GM21528 (cell line): ENCODE data around the gene NMRK1.

ENCODE experiments used
- ATAC-seq: cut with Tn5 transposase; IDR thresholded peaks from one replicate; pipeline ENCODE4 v1.9.1; 2021; ENCODE audit warnings: mild to moderate bottlenecking, moderate library complexity; ENCODE audit not compliant: unreplicated experiment, low FRiP score

Gene NMRK1

DNA sequence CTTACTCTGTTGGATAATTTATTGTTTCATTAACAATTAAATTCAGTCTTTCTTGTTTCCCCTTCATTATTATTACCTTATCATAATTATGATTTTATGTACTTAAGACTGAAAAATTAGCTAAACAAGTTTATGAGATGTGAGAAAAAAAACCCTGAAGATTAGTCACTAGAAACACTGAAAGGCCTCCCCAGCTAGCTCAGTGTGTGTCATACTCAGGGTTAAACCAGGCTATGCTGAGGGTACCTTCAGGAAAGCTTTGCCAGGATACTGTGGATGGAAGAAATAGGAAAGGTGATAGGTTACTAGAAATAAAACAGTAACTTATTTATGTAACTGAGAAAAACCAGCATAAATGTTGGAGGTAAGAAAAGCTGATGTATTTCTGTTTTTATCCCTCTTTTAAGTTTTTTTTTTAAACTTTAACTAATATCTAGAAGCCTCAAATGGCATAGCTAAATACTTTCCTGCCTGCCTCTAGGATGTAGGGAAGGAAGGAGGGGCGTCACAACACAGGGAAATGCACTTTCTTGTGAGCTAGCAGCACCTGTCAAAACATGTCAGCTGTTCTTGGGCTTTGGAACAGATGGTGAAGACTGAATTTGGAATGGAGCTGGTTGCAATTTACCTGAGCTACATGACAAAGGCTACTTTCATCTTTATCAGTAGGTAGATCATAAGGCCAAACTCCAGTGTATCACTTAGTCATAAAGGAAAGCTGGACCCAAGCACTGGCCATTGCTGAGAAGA, 24.2 kb downstream of the NMRK1 start:
- ATAC-seq, result no peak

GRCh38 chr9:75061169-75061568, 26.8 kb downstream of the NMRK1 start:
- no peak for ATAC-seq

GRCh38 chr9:75054368-75055001, 33.5 kb downstream of the NMRK1 start:
- ATAC-seq, result no peak

DNA sequence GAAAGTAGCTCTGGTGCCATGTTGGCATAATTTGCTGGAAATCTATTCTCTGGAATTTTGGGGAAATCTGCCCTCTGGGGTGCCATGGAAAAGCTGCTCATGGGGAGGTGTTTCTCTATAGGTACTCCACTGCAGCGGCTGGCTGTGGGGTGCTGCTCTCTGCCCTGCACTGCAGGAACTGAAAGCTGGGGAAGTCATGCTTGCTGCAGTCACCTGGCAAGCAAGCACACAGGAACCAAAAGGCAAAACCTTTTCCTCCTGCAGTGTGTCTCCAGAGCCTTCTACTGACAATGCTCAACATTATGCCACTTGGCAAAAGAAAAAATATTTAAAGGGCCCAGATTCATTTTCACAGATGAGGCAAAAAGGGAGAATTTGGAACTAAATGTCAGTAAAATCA, 34.1 kb downstream of the NMRK1 start:
- no peak for ATAC-seq

DNA sequence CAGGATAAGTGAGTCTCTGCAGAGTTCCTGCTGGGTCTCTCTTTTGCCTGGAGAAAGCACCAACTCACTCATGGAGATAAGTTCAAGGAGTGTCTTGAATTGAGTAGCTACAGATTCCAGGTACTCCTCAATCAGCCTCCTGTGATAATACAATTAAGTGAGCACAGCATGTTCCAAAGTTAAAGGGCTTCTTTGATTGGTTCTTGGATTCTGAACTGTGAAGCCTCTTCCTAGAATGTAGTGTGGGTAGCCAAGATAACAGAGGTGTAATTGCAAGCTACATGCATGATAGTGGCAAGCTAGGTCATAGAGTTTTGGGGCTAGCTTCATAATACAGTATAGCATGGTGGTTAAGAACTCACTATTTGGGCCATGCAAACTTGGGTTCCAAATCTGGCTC, 36.7 kb downstream of the NMRK1 start:
- no peak for ATAC-seq

DNA sequence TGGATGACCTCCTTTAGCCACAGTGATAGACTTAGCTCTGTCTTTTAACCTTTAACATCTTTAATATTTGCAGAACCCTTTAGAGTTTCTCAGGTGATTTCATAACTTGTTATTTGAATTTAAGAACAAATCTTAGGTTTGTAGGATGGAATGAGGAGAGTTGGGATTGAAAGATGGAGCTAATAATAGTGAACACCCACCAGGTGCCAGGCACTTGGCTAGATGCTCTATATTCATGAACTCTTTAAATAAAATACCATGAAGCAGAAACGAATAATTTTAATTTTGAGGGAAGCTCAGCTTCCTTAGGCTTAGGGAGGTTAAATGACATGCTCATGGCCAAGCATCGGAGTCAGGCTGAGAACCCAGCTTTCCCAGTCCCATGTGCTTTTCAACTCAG, 40.4 kb downstream of the NMRK1 start:
- no peak for ATAC-seq

GRCh38 chr9:75046725-75047345, 41.1 kb downstream of the NMRK1 start:
- no peak for ATAC-seq

DNA sequence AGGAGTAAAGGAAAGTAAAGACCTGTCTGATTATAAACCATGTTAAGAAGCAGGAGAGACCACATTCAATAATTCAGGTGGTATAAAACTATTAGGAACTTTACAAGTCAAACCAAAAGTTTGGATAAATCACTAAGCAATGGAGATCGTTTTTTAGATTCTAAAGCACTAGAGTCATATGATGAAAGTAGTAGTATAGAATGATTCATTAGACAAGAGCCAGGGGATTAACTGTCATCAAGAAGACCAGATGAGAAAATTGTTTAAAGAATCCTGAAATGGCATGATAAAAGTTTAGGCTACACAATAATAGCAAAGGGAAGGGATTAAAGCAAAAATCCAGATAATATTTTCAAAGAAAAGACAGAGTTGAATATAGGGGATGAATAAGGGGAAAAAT, 46.9 kb downstream of the NMRK1 start:
- ATAC-seq, result no peak

- no peak for ATAC-seq
Measured at GRCh38 chr9:75039801-75040200, 48.2 kb downstream of the NMRK1 start.

GRCh38 chr9:75039009-75039408, 48.9 kb downstream of the NMRK1 start:
- ATAC-seq, result no peak

GRCh38 chr9:75036793-75037192, 51.2 kb downstream of the NMRK1 start:
- no peak for ATAC-seq

DNA sequence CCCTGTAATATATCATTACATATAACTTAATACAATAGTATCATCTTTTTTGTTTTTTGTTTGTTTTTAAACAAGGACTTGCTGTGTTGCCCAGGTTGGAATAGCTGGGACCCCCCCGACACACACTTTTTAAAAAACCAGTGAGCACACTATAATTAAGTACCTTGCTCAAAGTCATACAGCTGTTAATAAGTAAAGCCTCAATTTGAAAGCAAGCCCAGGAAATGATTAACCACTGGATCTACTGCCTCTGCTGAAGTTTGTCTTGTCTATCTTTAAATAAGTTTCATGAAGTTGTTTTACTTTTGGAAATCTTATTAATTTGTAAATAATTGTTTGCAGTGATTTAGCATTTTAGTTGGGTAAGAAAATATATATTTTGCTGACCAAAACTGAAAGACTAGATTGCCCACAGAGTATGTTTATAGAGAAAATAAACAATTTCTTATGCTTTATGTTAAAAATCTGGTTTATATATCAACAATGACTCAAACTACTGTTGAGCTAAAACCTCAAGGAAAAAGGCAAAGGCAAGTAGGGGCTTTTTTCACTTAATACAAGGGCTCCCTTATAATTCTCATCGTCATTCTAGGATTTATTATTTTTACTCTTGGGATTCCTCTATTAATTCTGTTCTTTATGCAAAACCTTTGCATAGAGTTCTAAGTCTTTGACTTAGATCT, 54.0 kb downstream of the NMRK1 start:
- ATAC-seq, result peak; percentile 57

DNA sequence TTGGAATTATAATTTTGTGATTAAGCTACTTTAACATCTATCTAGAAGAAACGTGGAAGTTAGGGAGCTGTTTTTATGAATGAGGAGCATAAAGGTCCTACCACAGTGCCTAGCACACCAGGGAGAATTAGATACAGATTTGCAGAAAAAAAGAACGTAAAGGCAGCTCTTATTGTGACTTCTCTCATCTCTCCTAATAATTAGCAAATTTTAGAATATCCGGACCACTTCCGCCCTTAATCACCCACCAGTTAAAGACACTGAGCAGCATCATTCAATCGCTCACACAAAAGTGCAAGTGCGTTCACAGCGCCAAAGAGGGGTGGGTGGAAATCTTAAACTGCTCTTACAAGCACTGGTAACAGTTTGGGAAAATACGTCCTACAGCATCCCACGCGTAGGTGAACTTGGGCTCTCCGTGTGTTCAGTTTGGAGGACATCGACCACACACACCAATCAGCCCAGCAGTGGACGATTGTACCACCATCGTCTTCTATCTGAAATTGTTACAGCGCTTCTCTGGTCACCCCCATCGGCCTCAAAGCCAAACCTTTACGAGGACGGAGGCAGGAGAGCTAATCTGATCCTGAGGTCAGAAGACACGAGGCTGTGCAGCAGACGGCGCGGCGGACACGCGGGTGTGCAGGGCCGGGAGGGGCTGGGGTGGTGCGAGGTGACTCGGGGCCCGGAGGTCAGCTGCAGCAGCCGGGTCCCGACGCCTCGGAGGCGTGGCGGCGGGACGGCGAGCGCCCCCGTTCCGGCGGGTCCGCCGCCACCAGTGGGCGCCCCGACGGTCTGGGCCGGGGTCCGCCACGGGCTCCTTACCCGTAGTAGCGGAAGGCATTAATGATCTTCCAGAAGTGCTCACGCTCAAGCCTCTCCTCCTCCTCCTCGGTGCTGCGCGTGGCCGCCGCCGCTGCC, 60.5 kb downstream of the NMRK1 start:
- peak; percentile 55 for ATAC-seq

- no peak for ATAC-seq
Measured at GRCh38 chr9:75023846-75024245, 64.1 kb downstream of the NMRK1 start.

GRCh38 chr9:75019654-75020053, 68.3 kb downstream of the NMRK1 start:
- ATAC-seq, result no peak

- no peak for ATAC-seq
Measured at GRCh38 chr9:75019022-75019421, 68.9 kb downstream of the NMRK1 start.

GRCh38 chr9:75017378-75017777, 70.6 kb downstream of the NMRK1 start:
- no peak for ATAC-seq

- ATAC-seq, result no peak
Measured at GRCh38 chr9:75013735-75014134, 74.2 kb downstream of the NMRK1 start.
